ENCODE results near the gene XIRP1. TPM values are rescaled to one million over a fixed set of nuclear protein-coding genes. Genes with fewer than 3 reads are reported as not detected.
A peak's percentile ranks its signal among the peaks of the same experiment; 100 is the strongest.

XIRP1 gene
- total RNA-seq, 2 donors from 2014 or later: not detected

DNA sequence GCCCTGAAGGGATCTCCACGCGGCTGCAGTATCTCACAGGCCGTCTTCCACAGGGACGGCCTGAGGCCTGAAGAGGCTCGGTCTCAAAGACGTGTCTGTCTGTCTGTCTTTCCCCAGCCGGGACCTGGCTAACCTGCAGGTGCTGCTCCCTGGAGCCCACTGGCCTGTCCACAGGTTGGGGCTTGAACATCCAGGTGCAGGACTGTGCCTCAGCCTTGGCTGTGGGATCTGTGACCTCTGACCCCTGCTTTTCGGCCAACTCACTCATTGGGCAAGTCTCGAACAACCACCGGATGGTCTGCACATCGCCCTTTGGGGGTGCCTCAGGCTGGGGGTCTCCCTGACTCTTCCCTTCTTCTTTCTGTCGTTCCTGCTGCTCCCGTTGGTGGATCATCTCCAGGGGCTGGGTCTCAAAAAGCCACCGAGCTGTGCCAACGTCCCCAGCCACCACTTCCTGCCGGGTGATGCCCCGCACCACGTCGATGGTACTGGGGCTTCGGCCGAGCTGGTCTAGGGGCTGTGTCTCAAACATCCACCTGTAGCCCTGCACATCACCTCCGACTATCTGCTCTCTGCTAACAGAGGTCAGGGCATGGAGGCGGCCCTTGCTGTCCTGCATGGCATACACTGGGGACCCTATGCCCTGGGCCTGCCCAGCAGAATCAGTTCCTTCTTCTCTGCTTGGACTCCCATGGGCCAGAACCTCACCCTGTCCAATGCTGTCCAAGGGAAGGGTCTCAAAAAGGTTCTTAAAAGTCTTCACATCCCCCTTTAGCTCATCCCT is 4.8 kb downstream of the XIRP1 start:
- no peak for ATAC-seq
- no peak for DNase-seq
- Mint-ChIP-seq H3K36me3 (ENCODE audit: low read depth) (no peaks in the 10 kb centered on the region), H3K27ac (no peak overlapping the region), H3K4me1 (peaks cover 4% of the 10 kb centered on the region), H3K27me3 (no peaks in the 10 kb centered on the region), H3K4me3 (no peak overlapping the region)
- H3K9me3 ChIP-seq (ENCODE audit: control insufficient read depth, low read length, poor library complexity, severe bottlenecking): no peaks in the 10 kb centered on the region

DNA sequence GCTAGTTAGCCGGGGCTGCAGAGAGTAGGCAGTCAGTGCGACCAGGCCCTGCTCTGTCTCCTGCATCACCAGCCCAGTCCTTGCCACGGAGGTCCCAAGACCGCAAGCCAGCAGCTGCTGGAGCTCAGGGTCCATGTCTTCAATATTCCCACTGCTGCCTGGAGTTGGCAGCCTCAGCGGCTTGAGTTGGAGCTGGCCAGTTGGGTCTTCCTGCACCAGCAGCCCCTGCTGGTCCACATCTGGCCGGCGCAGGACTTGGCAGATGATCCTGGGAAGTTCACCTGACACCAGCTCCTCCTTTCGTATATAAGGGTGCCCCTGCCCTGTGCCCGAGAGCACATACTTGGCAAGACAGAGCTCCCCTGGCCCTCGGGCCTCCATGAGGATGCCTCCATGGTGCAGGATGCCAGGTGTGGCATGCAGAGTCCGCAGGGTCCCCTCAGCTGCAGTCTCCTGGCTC is 5.7 kb downstream of the XIRP1 start:
- H3K27me3 Mint-ChIP-seq: no peaks in the 10 kb centered on the region
- H3K36me3 Mint-ChIP-seq (ENCODE audit: low read depth): no peaks in the 10 kb centered on the region
- no peaks in the 10 kb centered on the region for H3K9me3 ChIP-seq (ENCODE audit: control insufficient read depth, low read length, poor library complexity, severe bottlenecking)
- H3K27ac Mint-ChIP-seq: no peak overlapping the region
- ATAC-seq: no peak
- peaks cover 4% of the 10 kb centered on the region for H3K4me1 Mint-ChIP-seq
- no peak overlapping the region for H3K4me3 Mint-ChIP-seq
- no peak for DNase-seq

- Mint-ChIP-seq H3K27ac (no peak overlapping the region), H3K36me3 (ENCODE audit: low read depth) (no peaks in the 10 kb centered on the region), H3K4me3 (no peak overlapping the region), H3K27me3 (no peaks in the 10 kb centered on the region), H3K4me1 (peaks cover 7% of the 10 kb centered on the region)
- no peak for DNase-seq
- no peak for ATAC-seq
- H3K9me3 ChIP-seq (ENCODE audit: control insufficient read depth, low read length, poor library complexity, severe bottlenecking): no peaks in the 10 kb centered on the region
These were observed 6.3 kb downstream of the XIRP1 start for GRCh38 chr3:39185959-39186691.

DNA sequence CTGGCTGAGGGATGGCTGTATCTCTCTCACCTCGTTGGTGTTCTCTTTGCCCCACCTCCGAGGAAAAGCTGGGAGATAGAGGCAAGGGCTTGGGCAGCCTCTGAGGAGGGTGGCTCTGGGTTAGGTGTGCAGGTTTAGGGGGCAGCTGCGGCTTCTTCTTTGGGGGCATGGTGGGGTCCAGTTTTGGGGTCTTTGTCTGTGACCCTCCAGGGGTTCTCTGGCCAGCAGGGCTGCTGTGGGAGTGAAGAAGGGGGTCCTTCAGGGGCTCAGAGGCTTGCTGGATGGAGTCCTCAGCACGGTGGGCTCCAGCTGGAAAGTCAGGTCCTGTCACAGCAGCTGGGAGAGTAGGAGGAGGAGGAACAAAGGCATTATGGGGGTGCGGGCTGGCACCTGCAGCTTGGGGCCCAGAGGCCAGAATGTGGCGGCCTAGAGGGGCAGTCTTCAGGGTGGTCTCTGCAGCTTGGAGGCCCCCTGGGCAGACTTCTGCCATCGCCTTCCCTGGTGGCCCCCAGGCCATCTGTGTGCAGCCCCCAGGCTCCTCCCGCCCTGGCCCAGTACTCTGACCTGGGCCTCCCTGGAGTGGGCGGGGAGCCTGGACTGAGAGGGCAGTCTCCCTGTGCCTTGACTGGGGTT is 7.0 kb downstream of the XIRP1 start:
- Mint-ChIP-seq H3K4me1 (peaks cover 11% of the 10 kb centered on the region), H3K27me3 (no peaks in the 10 kb centered on the region), H3K4me3 (no peak overlapping the region), H3K36me3 (ENCODE audit: low read depth) (no peaks in the 10 kb centered on the region), H3K27ac (peak overlapping the region; percentile 65)
- ATAC-seq (no peak), DNase-seq (no peak)
- no peaks in the 10 kb centered on the region for H3K9me3 ChIP-seq (ENCODE audit: control insufficient read depth, low read length, poor library complexity, severe bottlenecking)

DNA sequence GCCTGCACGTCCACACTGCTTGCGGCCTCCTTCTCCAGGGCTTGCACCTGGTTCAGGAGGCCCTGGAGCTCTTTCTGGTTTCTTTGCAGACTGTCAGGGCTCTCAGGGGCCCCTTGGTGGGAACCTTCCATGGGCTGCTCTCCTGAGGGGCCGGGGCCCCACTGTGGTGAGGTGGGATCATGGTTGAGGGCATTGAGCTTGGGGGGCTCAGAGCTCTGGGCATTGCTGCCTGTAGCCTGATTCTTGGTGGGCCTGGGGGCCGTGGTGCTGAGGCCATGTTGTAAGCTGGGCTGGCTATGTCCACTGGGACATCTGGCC is 7.5 kb downstream of the XIRP1 start:
- H3K27me3 Mint-ChIP-seq: no peaks in the 10 kb centered on the region
- DNase-seq: no peak
- no peaks in the 10 kb centered on the region for H3K36me3 Mint-ChIP-seq (ENCODE audit: low read depth)
- no peak overlapping the region for H3K4me3 Mint-ChIP-seq
- H3K9me3 ChIP-seq (ENCODE audit: control insufficient read depth, low read length, poor library complexity, severe bottlenecking): no peaks in the 10 kb centered on the region
- peaks cover 16% of the 10 kb centered on the region for H3K4me1 Mint-ChIP-seq
- ATAC-seq: no peak
- H3K27ac Mint-ChIP-seq: peak overlapping the region; percentile 65

DNA sequence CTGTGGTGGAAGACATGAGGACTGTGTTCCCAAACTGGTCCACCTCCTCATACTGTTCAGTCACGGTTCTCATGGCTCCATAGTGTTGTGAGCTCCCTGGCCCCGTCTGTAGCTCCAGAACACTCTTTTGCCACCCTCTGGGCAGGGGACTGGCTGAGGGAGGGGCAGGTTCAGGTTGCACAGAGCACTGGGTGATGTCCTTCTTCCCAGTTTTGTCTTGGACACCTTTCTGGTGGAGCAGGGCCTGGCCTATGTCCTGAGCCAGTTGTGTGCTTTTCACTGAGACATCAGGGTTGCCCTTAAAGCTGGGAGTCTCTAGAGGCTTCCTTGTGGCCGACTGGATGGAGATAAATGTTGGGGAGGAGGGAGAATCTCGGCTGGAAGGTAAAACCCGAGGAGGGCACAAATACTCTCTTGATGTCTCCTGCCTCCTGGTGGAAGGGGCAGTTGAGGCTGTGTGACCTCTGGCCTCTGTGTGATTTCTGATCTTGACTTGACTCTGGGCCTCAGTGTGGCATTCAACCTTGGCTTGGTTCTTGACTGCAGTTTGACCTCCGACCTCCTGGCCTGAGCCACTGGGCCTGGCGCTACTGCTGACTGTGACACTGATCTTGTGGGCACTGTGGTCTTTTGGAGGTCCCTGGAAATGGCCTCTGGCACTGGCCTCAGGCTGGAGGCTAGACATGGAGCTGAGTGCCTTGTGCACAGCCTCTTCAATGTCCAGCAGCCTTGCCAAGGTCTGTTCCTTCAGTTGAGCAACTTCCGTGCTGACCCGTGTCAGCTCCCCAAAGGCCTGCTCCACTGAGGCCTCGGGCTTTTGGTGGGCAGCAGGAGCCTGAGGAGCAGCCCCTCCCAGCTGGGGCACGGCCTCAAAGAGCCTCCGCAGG is 8.1 kb downstream of the XIRP1 start:
- Mint-ChIP-seq H3K36me3 (ENCODE audit: low read depth) (no peaks in the 10 kb centered on the region), H3K4me3 (no peak overlapping the region), H3K27ac (peak overlapping the region; percentile 19), H3K27me3 (no peaks in the 10 kb centered on the region), H3K4me1 (peaks cover 18% of the 10 kb centered on the region)
- ATAC-seq (no peak), DNase-seq (no peak)
- no peaks in the 10 kb centered on the region for H3K9me3 ChIP-seq (ENCODE audit: control insufficient read depth, low read length, poor library complexity, severe bottlenecking)

DNA sequence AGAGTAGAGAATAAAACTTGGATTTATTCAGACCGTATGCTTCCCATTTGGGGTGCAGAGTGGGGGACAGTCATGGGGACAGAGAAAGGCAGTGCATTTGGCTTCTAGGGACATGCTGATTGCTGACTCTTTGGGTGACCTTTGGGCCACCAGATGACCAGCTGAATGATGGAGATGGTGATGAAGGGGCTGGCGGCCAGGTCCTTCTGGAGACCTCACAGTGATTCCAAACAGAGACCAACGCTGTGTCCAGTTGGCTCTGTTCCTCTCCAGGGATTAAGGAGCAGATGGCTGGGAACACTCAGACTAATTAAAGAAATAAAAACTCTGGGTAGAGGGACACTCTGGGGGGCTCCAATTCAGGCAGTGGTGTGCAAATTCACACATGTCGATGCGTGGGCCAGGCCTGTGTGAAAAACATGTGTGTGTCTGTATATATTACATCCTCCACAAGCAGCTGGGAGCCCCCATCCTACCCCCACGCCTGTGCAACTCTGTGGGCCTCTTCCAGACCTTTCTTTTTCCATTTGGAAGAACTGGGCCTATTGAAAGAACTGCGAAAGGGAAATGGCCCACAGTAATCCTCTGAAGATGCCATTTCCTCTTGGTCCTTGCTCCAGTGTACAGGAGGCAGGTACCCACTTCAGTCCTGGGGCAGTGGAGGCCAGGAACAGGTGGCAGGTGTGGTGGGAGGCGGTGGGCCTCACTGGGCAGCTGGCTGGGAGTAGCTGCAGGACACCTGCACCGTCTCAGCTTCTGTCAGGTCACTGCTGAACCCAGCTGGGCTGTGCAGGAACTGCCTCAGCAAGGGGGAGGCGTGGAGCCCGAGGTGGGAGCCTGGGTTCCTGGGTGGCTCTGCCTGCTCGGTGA is 8.9 kb downstream of the XIRP1 start:
- H3K4me1 Mint-ChIP-seq: peaks cover 26% of the 10 kb centered on the region
- ATAC-seq (no peak), DNase-seq (no peak)
- no peak overlapping the region for H3K4me3 Mint-ChIP-seq
- peak overlapping the region; percentile 70 for H3K27ac Mint-ChIP-seq
- no peaks in the 10 kb centered on the region for H3K36me3 Mint-ChIP-seq (ENCODE audit: low read depth)
- no peaks in the 10 kb centered on the region for H3K27me3 Mint-ChIP-seq
- H3K9me3 ChIP-seq (ENCODE audit: control insufficient read depth, low read length, poor library complexity, severe bottlenecking): no peaks in the 10 kb centered on the region

- no peaks in the 10 kb centered on the region for H3K36me3 Mint-ChIP-seq (ENCODE audit: low read depth)
- ATAC-seq (no peak), DNase-seq (no peak)
- H3K4me1 Mint-ChIP-seq: peaks cover 30% of the 10 kb centered on the region
- peak overlapping the region; percentile 84 for H3K4me3 Mint-ChIP-seq
- peak overlapping the region; percentile 95 for H3K27ac Mint-ChIP-seq
- H3K27me3 Mint-ChIP-seq: no peaks in the 10 kb centered on the region
- no peaks in the 10 kb centered on the region for H3K9me3 ChIP-seq (ENCODE audit: control insufficient read depth, low read length, poor library complexity, severe bottlenecking)
These were observed 10.7 kb downstream of the XIRP1 start for GRCh38 chr3:39181408-39182335.

DNA sequence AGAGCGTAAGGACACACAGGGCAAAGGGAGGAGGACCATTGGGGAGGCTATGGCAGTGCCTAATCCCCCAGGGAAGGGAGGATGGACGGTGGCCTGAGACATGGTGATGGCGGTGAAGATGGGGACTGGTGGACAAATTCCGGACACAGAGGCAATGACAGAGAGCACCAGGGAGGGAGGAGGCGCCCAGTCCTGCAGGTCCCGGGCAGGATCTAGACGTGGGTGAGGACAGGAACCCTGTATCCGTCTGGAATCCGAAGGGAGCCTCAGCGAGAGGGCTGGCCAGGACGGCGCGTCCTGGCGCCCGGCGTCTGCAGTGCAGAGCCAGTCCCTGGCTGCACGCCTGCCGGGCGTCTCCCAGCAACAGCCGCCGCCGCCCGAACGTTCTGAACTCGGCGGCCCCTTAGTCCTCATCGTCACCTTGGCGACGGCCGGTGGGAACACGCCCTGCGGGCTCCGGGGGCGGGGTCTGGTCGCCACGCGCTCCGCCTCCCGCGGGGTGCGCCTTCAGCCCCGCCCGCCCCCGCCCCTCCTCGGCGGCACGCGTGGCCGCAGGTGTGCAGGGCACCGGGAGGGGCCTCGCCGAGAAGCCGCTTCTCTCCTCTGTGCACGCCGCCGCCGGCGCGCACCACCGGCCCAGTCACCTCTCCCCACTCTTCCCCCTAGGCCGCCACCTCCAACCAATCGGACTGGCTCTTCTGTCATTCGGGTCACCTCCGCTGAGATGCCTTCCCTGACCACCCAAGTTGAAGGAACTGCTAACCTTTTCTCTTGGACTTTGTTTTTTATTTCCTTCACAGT is 11.6 kb downstream of the XIRP1 start:
- H3K9me3 ChIP-seq (ENCODE audit: control insufficient read depth, low read length, poor library complexity, severe bottlenecking): no peaks in the 10 kb centered on the region
- ATAC-seq (peak; percentile 93), DNase-seq (peak; percentile 92 to 93 (median 93))
- Mint-ChIP-seq H3K27ac (peak overlapping the region; percentile 95), H3K4me1 (peaks cover 33% of the 10 kb centered on the region), H3K4me3 (peak overlapping the region; percentile 92), H3K27me3 (no peaks in the 10 kb centered on the region), H3K36me3 (ENCODE audit: low read depth) (no peaks in the 10 kb centered on the region)

DNA sequence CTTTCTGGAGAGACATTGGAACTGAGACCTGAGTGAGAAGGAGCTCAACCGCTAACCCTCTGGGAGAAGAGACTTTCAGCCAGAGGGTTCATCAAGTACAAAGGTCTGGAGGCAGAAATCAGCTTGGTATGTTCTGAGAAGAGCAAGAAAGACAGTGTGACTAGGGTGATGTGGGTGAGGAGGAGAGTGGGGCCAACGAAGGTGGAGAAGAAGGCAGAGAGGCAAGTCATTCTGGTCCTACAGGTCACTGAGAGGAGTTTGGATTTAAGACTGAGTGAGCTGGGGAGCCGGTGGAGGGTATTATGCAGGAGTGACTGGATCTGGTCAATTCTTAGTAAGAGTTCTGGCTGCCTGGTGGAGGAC is 12.2 kb downstream of the XIRP1 start:
- DNase-seq (no peak), ATAC-seq (no peak)
- Mint-ChIP-seq H3K27ac (peak overlapping the region; percentile 95), H3K4me1 (peaks cover 33% of the 10 kb centered on the region), H3K36me3 (ENCODE audit: low read depth) (no peaks in the 10 kb centered on the region), H3K4me3 (peak overlapping the region; percentile 92), H3K27me3 (no peaks in the 10 kb centered on the region)
- H3K9me3 ChIP-seq (ENCODE audit: control insufficient read depth, low read length, poor library complexity, severe bottlenecking): no peaks in the 10 kb centered on the region

DNA sequence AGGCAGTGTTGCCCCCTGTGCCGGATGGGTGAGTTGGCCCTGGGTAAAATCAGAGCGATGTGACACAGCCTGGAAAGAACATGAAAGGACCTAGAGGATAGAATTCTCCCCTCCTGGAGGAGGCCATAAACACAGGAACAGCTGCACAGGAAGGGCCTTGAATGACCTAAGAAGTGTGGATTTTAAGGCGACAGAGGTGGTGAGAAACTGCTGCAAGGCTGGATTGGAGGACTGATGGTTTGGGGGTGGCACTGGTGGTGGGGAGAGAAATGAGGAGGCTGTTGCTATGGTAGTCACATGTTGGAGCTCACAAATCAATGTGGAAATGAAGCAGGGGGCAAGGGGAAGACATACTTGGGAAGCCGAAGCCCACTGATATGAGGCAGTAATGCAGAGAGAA is 13.8 kb downstream of the XIRP1 start:
- Mint-ChIP-seq H3K27ac (peak overlapping the region; percentile 95), H3K4me3 (peak overlapping the region; percentile 92), H3K4me1 (peaks cover 33% of the 10 kb centered on the region), H3K36me3 (ENCODE audit: low read depth) (no peaks in the 10 kb centered on the region), H3K27me3 (no peaks in the 10 kb centered on the region)
- no peaks in the 10 kb centered on the region for H3K9me3 ChIP-seq (ENCODE audit: control insufficient read depth, low read length, poor library complexity, severe bottlenecking)
- no peak for ATAC-seq
- DNase-seq: no peak
